Measurements from ENCODE around the gene HRH1. TPM values are rescaled to one million over a fixed set of nuclear protein-coding genes. Genes with fewer than 3 reads are reported as not detected.

Gene HRH1
- total RNA-seq, 1 donor from 2014 or later = 2.6 TPM

DNA sequence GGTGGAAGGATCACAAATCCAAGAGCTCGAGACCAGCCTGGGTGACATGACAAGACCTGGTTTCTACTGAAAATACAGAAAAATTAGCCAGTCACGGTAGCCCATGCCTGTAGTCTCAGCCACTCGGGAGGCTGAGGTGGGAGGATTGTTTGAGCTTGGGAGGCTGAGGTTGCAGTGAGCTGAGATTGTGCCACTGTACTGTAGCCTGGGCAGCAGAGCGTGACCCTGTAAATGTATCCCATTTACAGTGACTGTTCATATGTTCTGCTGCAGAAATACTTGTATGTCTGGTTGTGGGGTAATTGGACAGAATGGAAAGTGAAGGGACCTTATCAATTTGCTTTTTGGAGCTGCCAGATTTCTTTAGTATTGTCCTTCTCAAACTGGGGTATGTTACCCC lies 142.8 kb downstream of the HRH1 start:
- TF ChIP-seq, protein P1, sequence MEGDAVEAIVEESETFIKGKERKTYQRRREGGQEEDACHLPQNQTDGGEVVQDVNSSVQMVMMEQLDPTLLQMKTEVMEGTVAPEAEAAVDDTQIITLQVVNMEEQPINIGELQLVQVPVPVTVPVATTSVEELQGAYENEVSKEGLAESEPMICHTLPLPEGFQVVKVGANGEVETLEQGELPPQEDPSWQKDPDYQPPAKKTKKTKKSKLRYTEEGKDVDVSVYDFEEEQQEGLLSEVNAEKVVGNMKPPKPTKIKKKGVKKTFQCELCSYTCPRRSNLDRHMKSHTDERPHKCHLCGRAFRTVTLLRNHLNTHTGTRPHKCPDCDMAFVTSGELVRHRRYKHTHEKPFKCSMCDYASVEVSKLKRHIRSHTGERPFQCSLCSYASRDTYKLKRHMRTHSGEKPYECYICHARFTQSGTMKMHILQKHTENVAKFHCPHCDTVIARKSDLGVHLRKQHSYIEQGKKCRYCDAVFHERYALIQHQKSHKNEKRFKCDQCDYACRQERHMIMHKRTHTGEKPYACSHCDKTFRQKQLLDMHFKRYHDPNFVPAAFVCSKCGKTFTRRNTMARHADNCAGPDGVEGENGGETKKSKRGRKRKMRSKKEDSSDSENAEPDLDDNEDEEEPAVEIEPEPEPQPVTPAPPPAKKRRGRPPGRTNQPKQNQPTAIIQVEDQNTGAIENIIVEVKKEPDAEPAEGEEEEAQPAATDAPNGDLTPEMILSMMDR (IDR thresholded peaks at IDR 0.05; ENCODE audit: insufficient read depth, low read length, severe bottlenecking) = no peak
- no peak overlapping the region for H3K4me3 ChIP-seq (ENCODE audit: low read depth, low read length)
- no peak for DNase-seq (ENCODE audit: low read depth)
- peaks cover 5% of the 10 kb centered on the region for H3K36me3 ChIP-seq (ENCODE audit: control insufficient read depth, insufficient read depth, low read length)
- H3K27me3 ChIP-seq (ENCODE audit: control insufficient read depth, insufficient read depth, low read length) = no peaks in the 10 kb centered on the region
- no peak for FAIRE-seq

DNA sequence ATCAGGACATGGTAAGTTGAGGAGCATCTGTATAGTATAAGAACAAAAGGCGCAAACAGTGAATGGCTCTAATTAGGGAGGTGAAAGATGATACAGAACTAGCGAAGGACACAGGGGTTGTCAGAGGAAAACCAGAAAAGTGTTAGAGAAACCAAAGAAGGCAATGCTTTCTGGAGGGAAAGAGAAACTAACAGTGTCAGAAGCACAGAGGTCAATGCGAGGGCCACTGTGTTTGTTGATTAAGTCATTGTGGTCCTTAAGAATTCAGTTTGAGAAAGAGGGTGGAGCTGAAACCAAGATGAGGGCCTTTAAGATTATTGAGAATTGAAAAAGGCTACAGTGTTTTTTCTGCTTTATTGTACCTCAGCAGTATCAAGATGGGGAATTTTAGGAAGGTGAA lies 146.7 kb downstream of the HRH1 start:
- FAIRE-seq (no peak), DNase-seq (ENCODE audit: low read depth) (no peak)
- TF ChIP-seq, protein P1 (IDR thresholded peaks at IDR 0.05; ENCODE audit: insufficient read depth, low read length, severe bottlenecking) = no peak
- Histone ChIP-seq H3K4me3 (ENCODE audit: low read depth, low read length) (no peak overlapping the region), H3K27me3 (ENCODE audit: control insufficient read depth, insufficient read depth, low read length) (no peaks in the 10 kb centered on the region), H3K36me3 (ENCODE audit: control insufficient read depth, insufficient read depth, low read length) (peaks cover 6% of the 10 kb centered on the region)

DNA sequence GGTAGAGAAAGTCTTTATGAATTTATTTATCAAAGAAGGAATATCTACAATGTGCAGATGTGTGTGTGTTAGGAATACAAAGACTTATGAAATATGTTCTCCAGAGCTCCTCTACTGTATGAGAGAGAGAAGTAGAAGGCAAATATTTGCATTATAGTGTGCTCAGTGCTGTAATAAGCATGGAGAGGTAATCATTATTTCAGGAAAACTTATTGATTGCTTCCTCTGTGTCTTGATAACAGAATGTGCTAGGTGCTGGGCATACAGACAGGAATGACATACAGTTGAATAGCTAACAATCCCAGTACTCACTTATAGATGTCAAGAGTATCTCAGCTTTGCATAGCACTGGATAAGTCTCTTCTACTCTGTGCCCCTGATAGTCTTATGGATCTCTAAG lies 148.2 kb downstream of the HRH1 start:
- Histone ChIP-seq H3K36me3 (ENCODE audit: control insufficient read depth, insufficient read depth, low read length) (peaks cover 10% of the 10 kb centered on the region), H3K4me3 (ENCODE audit: low read depth, low read length) (no peak overlapping the region), H3K27me3 (ENCODE audit: control insufficient read depth, insufficient read depth, low read length) (no peaks in the 10 kb centered on the region)
- no peak for FAIRE-seq
- no peak for DNase-seq (ENCODE audit: low read depth)
- TF ChIP-seq, protein P1 (IDR thresholded peaks at IDR 0.05; ENCODE audit: insufficient read depth, low read length, severe bottlenecking) = no peak

DNA sequence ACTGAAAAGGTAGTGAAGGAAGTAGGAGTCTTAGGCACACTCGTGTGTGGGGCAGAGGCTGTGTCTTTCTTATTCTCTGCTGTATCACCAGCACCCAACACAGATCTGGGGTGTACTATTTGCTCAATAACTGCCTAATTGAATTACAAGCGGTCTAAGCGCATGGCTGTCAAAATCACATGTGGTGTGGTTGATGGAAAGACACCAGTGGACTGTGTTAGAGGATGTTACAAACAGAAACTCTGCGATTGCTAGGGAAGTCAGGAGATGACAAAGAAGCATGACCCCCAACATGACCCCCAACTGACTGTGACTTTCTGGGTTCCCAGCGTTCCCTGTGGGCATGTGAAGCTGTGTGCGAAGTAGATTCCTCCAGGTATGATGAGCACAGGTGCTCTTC lies 149.9 kb downstream of the HRH1 start:
- Histone ChIP-seq H3K27me3 (ENCODE audit: control insufficient read depth, insufficient read depth, low read length) (no peaks in the 10 kb centered on the region), H3K4me3 (ENCODE audit: low read depth, low read length) (no peak overlapping the region), H3K36me3 (ENCODE audit: control insufficient read depth, insufficient read depth, low read length) (peaks cover 18% of the 10 kb centered on the region)
- TF ChIP-seq, protein P1 (IDR thresholded peaks at IDR 0.05; ENCODE audit: insufficient read depth, low read length, severe bottlenecking) = no peak
- DNase-seq (ENCODE audit: low read depth) (no peak), FAIRE-seq (no peak)

DNA sequence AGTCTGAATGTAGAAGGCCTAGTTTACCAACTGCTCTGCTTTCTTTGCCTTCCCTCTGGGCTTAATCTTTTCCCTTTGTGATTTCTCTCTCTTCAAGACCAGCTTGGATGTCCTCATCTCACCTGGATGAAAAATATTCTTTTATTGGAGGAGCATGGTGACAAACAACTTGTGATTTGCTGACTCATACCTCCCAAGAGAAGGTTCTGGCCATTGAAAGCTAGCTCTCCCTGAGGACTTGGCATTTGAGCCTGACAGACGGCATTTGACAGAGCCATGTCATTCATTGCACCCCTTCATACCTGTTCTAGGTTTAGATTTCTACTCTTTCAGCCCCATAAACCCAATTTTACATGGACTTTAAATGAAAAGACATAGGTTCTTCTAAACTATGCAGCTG lies 151.2 kb downstream of the HRH1 start:
- FAIRE-seq (no peak), DNase-seq (ENCODE audit: low read depth) (peak; percentile 52)
- TF ChIP-seq, protein P1 (IDR thresholded peaks at IDR 0.05; ENCODE audit: insufficient read depth, low read length, severe bottlenecking) = no peak
- H3K27me3 ChIP-seq (ENCODE audit: control insufficient read depth, insufficient read depth, low read length) = no peaks in the 10 kb centered on the region
- peaks cover 18% of the 10 kb centered on the region for H3K36me3 ChIP-seq (ENCODE audit: control insufficient read depth, insufficient read depth, low read length)
- no peak overlapping the region for H3K4me3 ChIP-seq (ENCODE audit: low read depth, low read length)

DNA sequence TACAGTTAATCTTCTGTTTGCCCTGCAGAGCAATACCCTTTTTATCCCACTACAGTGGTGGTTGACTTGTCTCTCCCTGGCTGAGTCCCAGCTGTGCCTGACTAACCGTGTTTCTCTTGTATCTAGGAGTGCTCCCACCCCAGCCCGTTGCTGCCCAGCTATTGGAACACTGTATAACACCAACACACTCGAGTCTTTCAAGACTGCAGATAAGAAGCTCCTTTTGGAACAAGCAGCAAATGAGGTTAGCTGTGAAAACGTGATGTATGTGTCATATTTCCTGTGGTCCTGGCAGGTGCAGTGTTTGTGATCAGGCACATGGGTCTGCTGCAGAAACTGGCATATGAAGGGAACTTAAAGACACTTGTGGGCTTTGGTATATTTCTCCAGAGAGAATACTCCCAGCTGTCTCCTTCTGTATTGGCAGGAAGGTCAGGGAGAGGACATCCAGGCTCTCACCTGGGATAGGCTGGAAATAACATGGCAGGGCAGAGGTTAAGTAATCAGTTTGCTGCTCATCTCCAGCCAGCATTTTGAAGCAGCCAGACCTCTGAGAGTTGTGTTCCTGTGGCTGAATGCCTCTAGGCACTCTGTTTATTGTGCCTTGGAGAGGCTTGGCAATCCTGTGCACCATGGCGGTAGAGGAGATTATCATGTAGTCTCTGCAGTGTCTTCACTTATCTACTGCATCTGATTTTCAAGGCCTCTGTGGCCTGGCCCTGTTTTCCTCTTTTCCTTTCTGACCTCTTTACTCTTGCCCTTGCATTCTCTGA lies 152.7 kb downstream of the HRH1 start:
- TF ChIP-seq, protein P1 (IDR thresholded peaks at IDR 0.05; ENCODE audit: insufficient read depth, low read length, severe bottlenecking) = no peak
- peaks cover 18% of the 10 kb centered on the region for H3K36me3 ChIP-seq (ENCODE audit: control insufficient read depth, insufficient read depth, low read length)
- no peak overlapping the region for H3K4me3 ChIP-seq (ENCODE audit: low read depth, low read length)
- DNase-seq (ENCODE audit: low read depth) (no peak), FAIRE-seq (peak; percentile 7)
- no peaks in the 10 kb centered on the region for H3K27me3 ChIP-seq (ENCODE audit: control insufficient read depth, insufficient read depth, low read length)
